DND-41 (cell line): ENCODE measurements around the gene DLK1.

Source experiments
- ATAC-seq: fragments of 200-7000 bp; cut with Tn5 transposase; 3 replicates; pipeline ENCODE4 v1.9.1; 2021; ENCODE audit warnings: low read depth; ENCODE audit not compliant: insufficient read depth
- DNase-seq: peaks from one replicate; pipeline ENCODE4 v3.0.0-alpha.2; 2020
- H2AFZ ChIP-seq: 2 replicates; pipeline ENCODE4 v1.6.0; 2012; ENCODE audit warnings: low read depth, low read length
- H3K27ac ChIP-seq: 2 replicates; pipeline ENCODE4 v1.5.1; 2012; ENCODE audit warnings: low read length, inconsistent platforms
- H3K27me3 ChIP-seq: fragments of 200-600 bp; sonication (generic); 2 replicates; pipeline ENCODE4 v1.6.0; 2012; ENCODE audit warnings: low read length, mild to moderate bottlenecking, inconsistent platforms; ENCODE audit not compliant: insufficient read depth, poor library complexity
- H3K36me3 ChIP-seq: 2 replicates; pipeline ENCODE4 v1.5.1; 2012; ENCODE audit warnings: low read length, inconsistent platforms; ENCODE audit not compliant: insufficient read depth
- H3K4me1 ChIP-seq: 2 replicates; pipeline ENCODE4 v1.5.1; 2012; ENCODE audit warnings: mild to moderate bottlenecking, low read length; ENCODE audit not compliant: insufficient read depth
- H3K4me2 ChIP-seq: 2 replicates; pipeline ENCODE4 v1.6.0; 2012; ENCODE audit warnings: mild to moderate bottlenecking, moderate library complexity, low read length, inconsistent platforms; ENCODE audit not compliant: insufficient read depth
- H3K4me3 ChIP-seq, 2 experiments: fragments of 200-600 bp in 1 of 2; shearing (Covaris generic) in 1 of 2; 2 replicates each; pipeline ENCODE4 v1.5.1; 2012 to 2016; ENCODE audit warnings: inconsistent platforms in 2 of 2, low read length in 2 of 2, mild to moderate bottlenecking in 2 of 2, low read depth in 1 of 2, moderate library complexity in 1 of 2
- H3K79me2 ChIP-seq: 2 replicates; pipeline ENCODE4 v1.6.0; 2012; ENCODE audit warnings: low read length, inconsistent platforms; ENCODE audit not compliant: insufficient read depth
- H3K9ac ChIP-seq: 2 replicates; pipeline ENCODE4 v1.6.0; 2012; ENCODE audit warnings: low read depth, mild to moderate bottlenecking, inconsistent platforms, low read length, moderate library complexity
- H3K9me3 ChIP-seq: 2 replicates; pipeline ENCODE4 v1.5.1; 2012; ENCODE audit warnings: low read length, moderate library complexity, mild to moderate bottlenecking, inconsistent platforms; ENCODE audit not compliant: insufficient read depth, severe bottlenecking
- H4K20me1 ChIP-seq: 2 replicates; pipeline ENCODE4 v1.6.0; 2012; ENCODE audit warnings: low read length; ENCODE audit not compliant: insufficient read depth
- CTCF ChIP-seq: IDR thresholded peaks from 2 replicates; pipeline ENCODE4 v1.5.1; 2012; ENCODE audit warnings: borderline replicate concordance, low read length, moderate library complexity, mild to moderate bottlenecking; ENCODE audit not compliant: poor library complexity, severe bottlenecking; ENCODE audit errors: extremely low read depth
- EZH2 ChIP-seq: IDR thresholded peaks from 3 replicates; pipeline ENCODE4 v1.6.1; 2012; ENCODE audit warnings: borderline replicate concordance, low read depth, mild to moderate bottlenecking, moderate library complexity, low read length, inconsistent platforms; ENCODE audit not compliant: severe bottlenecking

Gene DLK1

GRCh38 chr14:100708425-100709288 is 18.0 kb upstream of the DLK1 start:
- H3K27ac ChIP-seq, result no peak overlapping the region
- no peak overlapping the region for H3K4me2 ChIP-seq
- TF ChIP-seq EZH2 (no peak), CTCF (no peak)
- H3K4me1 ChIP-seq, result 0 out of 2 replicates have a peak, but pooled peaks cover under 1% of the 10 kb centered on the region
- ATAC-seq, result no peak
- DNase-seq, result no peak
- no peak overlapping the region for H3K9ac ChIP-seq
- H3K79me2 ChIP-seq, result no peaks in the 10 kb centered on the region
- H3K4me3 ChIP-seq, result no peak overlapping the region
- H3K9me3 ChIP-seq, result no peaks in the 10 kb centered on the region
- no peak overlapping the region for H2AFZ ChIP-seq
- peaks cover 9% of the 10 kb centered on the region for H3K27me3 ChIP-seq
- H4K20me1 ChIP-seq, result 0 out of 2 replicates have a peak, but pooled peaks cover 5% of the 10 kb centered on the region
- H3K36me3 ChIP-seq, result no peaks in the 10 kb centered on the region

GRCh38 chr14:100709289-100710284 is 17.1 kb upstream of the DLK1 start:
- Histone ChIP-seq H3K4me1 (peaks cover 9% of the 10 kb centered on the region), H3K9me3 (no peaks in the 10 kb centered on the region), H3K27me3 (peaks cover 5% of the 10 kb centered on the region), H2AFZ (no peak overlapping the region), H3K4me2 (no peak overlapping the region), H3K9ac (no peak overlapping the region), H3K79me2 (no peaks in the 10 kb centered on the region), H3K4me3 (no peak overlapping the region), H4K20me1 (0 out of 2 replicates have a peak, but pooled peaks cover 5% of the 10 kb centered on the region), H3K27ac (no peak overlapping the region), H3K36me3 (no peaks in the 10 kb centered on the region)
- DNase-seq (peak; percentile 46), ATAC-seq (peak; percentile 62; the same call in 2 of the 3 replicates)
- TF ChIP-seq EZH2 (no peak), CTCF (peak; percentile 65)

GRCh38 chr14:100710391-100710790 is 16.3 kb upstream of the DLK1 start:
- no peak for DNase-seq
- no peak for TF ChIP-seq CTCF
- no peak for TF ChIP-seq EZH2
- Histone ChIP-seq H3K9me3 (no peaks in the 10 kb centered on the region), H3K27ac (no peak overlapping the region), H3K36me3 (no peaks in the 10 kb centered on the region), H3K79me2 (no peaks in the 10 kb centered on the region), H3K4me1 (peaks cover 11% of the 10 kb centered on the region), H2AFZ (no peak overlapping the region), H3K4me3 (no peak overlapping the region), H3K9ac (no peak overlapping the region), H3K27me3 (no peaks in the 10 kb centered on the region), H3K4me2 (no peak overlapping the region), H4K20me1 (peaks cover 9% of the 10 kb centered on the region)
- ATAC-seq, result no peak
